OCI-LY1 (cell line): ENCODE results near the gene TMEM220.

Experiments
- EZH2 ChIP-seq: fragments of 200-600 bp; sonication (generic), shearing (Covaris generic); IDR thresholded peaks from 2 replicates; pipeline ENCODE4 v1.8.0; 2017; ENCODE audit warnings: borderline replicate concordance, mixed run types, mild to moderate bottlenecking, antibody characterized with exemption, low read length, moderate library complexity, mixed read lengths
- TF ChIP-seq, protein P1 (sequence below): fragments of 200-600 bp; sonication (generic), shearing (Covaris generic); IDR thresholded peaks from 2 replicates; pipeline ENCODE4 v1.5.1; 2017; ENCODE audit warnings: mild to moderate bottlenecking, antibody characterized with exemption, low read length, moderate library complexity, mixed read lengths

- TF ChIP-seq, protein P1, sequence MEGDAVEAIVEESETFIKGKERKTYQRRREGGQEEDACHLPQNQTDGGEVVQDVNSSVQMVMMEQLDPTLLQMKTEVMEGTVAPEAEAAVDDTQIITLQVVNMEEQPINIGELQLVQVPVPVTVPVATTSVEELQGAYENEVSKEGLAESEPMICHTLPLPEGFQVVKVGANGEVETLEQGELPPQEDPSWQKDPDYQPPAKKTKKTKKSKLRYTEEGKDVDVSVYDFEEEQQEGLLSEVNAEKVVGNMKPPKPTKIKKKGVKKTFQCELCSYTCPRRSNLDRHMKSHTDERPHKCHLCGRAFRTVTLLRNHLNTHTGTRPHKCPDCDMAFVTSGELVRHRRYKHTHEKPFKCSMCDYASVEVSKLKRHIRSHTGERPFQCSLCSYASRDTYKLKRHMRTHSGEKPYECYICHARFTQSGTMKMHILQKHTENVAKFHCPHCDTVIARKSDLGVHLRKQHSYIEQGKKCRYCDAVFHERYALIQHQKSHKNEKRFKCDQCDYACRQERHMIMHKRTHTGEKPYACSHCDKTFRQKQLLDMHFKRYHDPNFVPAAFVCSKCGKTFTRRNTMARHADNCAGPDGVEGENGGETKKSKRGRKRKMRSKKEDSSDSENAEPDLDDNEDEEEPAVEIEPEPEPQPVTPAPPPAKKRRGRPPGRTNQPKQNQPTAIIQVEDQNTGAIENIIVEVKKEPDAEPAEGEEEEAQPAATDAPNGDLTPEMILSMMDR, result no peak
- TF ChIP-seq EZH2, result no peak
Observed at GRCh38 chr17:10768750-10769251, 39.0 kb upstream of the TMEM220 start.
